GM18502 (cell line): ENCODE results near the gene RPN1.
"Not testable (repeated sequence)": the region's sequence is repeated elsewhere in the genome, so short reads cannot be mapped to it uniquely, and the experiment has no call there.

Experiments used
- ATAC-seq: cut with Tn5 transposase; IDR thresholded peaks from one replicate; pipeline ENCODE4 v1.9.1; 2021; ENCODE audit warnings: mild to moderate bottlenecking; ENCODE audit not compliant: unreplicated experiment, poor library complexity

RPN1 gene

DNA sequence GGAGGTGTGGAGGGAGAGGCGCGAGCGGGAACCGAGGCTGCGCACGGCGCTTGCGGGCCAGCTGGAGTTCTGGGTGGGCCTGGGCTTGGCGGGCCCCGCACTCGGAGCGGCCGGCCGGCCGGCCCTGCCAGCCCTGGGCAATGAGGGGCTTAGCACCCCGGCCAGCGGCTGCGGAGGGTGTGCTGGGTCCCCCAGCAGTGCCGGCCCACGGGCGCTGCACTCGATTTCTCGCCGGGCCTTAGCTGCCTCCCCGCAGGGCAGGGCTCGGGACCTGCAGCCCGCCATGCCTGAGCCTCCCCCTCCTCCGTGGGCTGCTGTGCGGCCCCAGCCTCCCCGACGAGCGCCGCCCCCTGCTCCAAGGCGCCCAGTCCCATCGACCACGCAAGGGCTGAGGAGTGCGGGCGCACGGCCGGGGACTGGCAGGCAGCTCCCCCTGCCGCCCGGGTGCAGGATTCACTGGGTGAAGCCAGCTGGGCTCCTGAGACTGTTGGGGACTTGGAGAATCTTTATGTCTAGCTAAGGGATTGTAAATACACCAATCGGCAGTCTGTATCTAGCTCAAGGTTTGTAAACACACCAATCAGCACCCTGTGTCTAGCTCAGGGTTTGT is 2.9 kb upstream of the RPN1 start:
- not testable (repeated sequence) for ATAC-seq

DNA sequence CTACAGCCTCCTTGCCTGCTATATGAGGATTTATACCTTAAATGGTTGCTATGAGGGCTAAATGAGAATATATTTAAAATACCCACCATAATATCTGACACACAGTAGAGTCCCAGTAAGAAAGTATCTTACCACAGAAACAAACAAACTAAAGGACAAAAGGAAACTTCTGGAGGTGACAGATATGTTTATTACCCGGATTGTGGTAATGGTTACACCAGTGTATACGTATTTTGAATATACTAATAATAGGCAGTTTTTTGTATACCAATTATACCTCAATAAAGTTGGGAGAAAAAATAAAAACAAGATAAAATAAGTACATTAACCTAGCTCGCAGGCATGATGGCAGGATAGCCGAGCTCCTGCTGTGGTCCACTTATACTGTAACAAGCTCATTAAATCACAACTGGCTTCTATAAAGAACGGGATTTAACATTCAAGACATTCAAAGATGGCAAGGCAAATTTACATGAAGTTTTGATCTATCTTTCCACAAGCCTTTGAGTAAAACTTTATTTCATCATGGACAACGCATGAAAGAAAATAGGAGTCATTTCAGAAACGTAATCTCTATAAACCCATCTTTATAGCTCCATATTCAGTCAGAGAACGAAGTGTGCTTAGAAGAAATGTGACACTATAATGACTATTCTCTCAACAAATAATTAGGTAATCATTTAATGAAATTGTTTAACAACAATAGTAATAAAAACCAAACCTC is 1.5 kb downstream of the RPN1 start:
- ATAC-seq, result no peak

DNA sequence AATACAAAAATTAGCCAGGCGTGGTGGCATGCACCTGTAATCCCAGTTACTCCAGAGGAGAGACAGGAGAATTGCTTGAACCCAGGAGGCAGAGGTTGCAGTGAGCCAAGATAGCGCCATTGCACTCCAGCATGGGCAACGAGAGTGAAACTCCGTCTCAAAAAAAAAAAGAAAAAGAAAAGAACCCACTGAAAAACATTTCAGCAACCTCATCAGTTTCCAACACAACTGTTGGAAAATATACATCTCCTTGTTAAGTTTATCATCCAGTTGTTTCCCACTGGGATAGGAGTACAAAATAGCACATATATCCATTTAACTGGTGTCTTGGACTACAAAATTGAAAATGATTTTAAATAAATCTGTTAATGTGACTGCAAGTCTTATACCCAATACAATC is 2.2 kb downstream of the RPN1 start:
- ATAC-seq, result no peak

DNA sequence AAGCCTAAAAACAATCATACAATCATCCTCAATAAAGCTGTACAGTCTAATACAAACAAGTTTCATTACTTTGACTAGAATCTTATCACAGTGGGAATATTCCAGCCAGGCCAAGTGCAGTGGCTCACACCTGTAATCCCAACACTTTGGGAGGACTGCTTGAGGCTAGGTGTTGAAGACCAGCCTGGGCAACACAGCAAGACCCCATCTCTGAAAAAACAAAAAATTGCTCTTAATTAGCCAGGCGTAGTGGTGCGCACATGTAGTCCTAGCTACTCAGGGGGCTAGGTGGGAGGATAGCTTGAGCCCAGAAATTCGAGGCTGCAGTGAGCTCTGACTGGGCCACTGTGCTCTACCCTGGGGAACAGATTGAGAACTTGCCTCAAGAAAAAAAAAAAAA is 3.3 kb downstream of the RPN1 start:
- ATAC-seq, result no peak

DNA sequence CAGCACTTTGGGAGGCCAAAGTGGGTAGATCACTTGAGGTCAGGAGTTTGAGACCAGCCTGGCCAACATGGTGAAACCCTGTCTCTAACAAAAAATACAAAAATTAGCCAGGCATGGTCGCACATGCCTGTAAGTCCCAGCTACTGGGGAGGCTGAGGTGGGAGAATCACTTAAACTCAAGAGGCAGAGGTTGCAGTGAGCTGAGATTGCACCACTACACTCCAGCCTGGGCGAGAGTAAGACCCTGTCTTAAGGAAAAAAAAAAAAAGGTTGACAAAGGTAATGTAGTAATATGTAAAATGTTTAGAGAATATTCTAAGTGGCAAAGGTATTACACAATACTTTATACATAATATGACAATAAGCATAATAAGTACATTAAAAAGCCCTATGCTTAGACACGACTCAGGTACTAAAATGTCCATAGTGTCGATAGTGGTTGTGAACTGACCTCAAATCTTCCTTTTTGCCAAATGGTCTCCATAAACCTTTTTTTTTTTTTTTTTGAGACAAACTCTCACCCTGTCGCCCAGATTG is 16.5 kb downstream of the RPN1 start:
- ATAC-seq, result no peak

DNA sequence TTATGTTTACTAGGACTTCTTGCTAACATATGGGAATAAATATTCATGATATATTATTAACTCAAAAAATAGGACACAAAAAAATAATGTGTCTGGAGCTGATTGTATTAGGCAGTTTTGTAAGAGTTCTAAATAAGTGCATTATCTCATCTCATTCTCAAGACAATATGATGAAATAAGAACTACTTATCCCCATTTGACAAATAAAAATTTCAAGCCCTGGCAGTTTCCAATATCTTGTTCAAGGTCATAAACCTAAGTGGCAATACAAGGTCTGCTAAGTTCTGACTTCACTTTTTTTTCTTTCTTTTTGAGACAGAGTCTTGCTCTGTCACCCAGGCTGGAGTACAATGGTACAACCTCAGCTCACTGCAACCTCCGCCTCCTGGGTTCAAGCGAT is 18.3 kb downstream of the RPN1 start:
- no peak for ATAC-seq

DNA sequence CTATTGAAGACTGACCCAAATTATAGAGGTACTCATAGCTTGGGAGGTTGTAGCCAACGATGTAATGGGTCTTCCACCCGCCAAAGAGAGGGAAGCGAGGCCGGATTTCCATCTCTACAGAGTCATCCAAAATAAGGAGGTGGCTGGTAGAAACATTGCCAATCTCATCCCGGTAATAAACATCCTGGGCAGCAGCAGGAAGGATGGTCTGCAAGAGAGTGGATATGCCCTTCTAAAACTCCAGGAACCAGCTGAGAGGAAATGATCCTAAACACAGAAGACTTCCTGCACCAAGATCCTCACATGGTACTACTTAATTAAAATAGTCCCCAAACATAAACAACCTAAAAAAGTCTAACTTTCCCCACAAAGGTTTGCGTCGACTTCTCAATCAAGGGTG is 20.7 kb downstream of the RPN1 start:
- no peak for ATAC-seq

DNA sequence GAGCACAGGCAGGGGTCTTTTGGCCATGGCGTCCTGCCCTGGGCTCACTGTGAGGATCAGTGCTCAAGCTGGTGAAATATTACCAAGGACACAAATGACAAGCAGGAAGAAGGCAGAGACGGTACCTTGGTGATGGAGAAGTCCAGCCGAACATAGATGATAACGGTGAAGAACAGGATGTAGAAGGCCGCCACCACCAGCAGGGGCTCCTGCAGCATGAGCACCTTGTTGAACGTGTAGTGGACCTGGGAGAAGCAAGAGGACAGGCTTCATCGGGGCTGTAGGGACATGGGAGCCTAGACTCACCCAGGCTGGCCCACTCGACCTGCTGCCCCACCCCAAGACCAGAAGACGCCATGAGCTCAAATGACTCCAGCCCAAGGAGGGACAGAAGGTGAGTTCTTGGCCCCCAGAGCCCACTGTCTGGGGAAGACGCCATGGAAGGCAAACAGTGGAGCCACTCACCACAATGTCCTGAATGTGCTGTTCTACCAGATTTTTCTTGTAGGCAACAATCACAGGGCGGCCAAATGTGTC is 25.1 kb downstream of the RPN1 start:
- no peak for ATAC-seq

DNA sequence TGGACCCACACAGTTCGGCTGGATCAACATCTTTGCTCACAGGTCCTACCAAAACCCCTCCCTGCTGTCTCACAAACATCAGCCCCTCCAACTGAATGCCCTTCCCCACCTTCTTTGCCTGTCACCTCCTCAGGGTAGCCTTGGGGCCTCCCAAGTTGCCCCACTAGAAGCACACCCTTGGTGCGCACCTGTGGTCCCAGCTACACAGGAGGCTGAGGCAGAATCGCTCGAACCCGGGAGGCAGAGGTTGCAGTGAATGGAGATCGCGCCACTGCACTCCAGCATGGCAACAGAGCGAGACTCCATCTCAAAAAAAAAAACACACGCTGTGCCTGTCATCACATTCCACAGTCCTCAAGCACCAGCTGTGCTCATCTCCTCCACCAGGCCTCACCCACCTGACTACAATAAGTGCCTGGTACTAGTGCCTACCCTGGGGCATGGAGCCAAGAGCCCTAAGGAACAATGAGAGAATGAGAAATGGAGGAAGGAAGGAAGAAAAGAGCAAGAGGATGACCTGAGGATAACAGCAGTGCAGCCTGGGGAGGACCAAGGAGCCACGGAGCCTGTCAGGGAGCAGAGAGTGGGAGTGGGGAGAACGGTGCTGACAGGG is 26.0 kb downstream of the RPN1 start:
- no peak for ATAC-seq

DNA sequence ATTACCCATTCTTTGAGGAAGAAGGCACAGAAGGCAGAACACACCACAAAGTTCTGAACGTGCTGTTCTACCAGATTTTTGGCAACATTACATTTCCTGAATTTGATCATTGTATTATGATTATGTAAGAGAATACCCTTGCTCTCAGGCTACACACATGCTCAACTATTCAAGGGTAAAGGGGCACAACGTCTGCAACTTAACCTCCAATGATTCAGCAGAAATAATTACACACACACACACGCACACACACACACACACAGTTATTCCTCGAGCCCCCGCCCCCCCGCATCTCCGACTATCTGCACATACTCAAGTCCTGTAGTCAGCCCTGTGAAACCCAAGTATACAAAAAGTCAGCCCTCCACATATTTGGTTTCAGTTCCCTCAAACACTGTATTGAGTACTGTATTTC is 26.8 kb downstream of the RPN1 start:
- no peak for ATAC-seq

DNA sequence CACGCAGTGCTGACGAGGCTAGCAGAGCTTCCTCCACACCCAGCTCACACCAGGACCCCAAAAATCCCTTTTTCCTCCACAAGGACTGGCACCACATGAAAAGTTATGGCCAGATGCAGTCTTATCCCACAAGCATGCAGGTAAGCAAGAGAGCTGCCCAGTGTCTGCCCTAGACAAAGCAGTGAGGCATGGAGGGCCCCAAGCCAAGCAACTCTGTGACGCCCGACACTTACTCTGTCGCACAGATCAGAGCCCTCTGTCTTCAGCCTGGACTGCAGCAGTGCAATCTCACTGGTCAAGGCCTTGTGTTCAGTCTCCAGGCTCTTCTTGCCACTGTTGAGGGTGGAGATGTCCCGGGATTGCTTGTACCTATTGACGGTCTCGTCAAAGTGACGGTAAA is 28.7 kb downstream of the RPN1 start:
- ATAC-seq, result no peak

DNA sequence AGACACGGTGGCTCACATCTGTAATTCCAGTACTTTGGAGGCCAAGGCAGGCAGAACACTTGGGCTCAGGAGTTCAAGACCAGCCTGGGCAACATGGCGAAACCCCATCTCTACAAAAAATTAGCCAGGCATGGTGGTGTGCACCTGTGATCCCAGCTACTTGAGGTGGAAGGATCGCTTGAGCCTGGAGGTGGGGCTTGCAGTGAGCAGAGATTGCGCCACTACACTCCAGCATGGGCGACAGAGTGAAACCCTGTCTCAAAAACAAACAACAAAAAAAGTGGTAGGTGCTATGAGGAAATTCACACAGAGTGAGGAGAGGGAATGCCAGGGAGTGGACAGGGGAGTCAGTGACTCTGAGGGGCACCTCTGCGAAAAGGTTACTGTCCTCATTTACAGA is 29.4 kb downstream of the RPN1 start:
- no peak for ATAC-seq

DNA sequence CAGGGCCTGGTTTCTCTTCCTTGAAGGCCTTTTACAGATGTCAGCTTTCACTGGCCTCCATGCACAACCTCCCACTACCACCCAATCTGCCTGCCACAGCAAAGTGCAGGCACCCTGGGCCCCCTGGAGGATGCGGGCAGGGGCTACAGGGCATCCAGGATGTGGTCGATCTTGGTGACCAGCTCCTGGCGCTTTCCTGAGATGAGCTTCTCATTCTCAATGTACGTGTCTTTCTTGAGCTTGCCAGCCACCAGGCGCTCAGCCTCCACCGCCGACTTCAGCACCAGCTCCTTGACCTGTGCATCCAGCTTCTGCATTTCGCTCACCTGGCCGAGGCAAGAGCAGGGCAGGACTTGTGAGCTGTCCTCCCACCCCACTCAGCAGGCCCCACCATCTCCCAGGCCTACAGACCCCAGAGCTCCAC is 30.3 kb downstream of the RPN1 start:
- ATAC-seq, result no peak

DNA sequence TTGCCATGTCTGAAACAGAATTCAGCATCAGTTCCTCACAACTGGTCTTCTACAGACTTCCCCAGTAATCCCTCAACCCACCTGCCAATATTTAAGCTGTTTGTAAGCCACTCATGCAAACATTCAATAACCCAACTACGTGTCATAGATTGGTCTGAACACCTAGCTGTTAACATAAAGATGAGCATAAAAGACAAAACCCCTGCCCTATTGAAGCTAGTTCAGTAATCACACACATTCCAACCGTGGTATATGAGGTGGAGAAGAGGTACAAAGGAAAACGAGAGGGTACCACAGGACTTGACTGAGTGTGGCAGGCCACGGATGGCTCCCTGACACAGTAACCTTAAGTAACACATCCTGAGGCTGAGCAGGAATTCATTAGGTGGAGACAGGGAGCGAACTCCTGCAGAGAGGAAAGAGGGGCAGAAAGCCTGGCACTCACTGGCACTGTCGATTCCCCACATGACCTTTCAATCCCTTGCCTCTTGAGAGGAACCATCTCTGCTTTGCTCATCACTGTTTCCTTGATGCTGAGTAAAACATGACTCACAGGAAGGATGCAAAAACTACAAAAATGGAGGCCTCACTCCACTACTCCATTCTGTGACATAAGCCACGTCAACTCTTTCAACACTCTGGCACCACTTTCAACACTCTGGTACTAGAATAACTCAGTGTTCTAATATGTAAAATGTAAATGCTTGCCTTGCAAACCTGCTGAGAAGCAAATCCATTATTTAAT is 31.3 kb downstream of the RPN1 start:
- no peak for ATAC-seq

DNA sequence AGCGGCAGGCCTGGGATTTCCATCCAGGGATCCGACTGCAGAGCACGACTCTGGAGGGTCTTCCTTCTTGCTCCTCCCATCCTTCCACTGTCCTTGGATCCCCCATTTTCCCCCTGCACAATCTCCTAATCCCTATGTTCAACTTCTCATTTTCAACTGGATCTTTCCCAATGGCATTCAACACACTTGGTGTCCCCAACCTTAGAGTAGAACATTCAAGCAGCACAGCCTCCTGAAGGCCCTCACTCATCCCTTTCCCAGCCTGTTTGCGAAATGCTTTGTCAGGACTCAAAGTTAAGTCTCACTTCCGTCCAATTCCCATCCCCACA is 32.3 kb downstream of the RPN1 start:
- ATAC-seq, result no peak

DNA sequence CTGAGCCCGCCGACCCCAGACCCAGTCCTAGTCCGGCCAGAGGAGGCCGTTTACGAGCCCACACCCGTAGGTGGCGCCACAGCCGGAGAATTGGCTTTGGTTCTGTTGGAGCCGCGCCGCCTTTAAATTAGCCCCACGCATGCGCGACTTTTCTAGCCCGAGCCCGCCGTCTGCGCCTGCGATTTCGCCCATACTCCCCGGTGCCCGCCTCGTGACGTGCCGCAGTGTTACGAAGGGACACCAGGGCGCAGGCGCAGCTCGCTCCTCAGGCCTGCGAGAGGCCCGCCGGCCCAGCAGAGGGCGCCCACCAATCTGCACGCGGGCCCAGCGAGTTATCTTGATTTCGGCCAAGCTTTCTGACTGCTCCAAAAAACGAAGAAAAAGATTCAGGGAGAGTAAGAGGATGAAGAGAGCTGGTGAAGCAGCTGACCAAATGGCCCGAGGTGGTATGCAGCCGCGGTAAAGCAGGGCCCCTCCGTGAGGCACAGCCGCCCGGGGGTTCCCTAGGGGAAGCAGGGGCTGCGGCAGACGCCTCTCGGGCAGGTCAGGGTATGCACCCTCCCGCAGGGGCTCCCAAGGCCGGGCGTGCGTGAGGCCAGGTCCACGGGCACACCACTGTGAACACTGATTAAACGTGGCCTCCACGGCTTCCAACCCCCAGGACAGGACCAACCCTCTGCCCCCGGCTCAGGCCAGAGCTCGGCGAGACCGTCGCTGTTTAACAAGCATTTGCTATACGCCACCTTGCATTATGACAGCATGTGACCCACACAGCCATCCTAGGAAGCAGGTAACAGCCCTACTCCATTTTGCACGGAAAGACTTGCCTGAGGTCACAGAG is 32.8 kb downstream of the RPN1 start:
- peak; percentile 93 for ATAC-seq

DNA sequence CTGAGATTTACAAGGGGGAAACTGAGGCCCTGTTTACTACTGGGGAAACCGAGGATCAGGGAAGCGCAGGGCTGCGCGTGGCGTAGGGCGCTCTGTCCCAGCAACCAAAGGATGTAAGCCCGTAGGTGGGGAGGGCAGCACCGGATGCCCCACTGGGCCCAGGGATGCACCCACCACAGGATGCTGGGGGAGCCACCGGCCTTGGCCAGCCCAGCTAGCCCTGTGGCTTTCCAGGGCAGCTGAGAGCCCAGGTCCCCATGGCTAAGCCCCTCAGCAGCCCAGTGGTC is 33.4 kb downstream of the RPN1 start:
- ATAC-seq, result no peak

DNA sequence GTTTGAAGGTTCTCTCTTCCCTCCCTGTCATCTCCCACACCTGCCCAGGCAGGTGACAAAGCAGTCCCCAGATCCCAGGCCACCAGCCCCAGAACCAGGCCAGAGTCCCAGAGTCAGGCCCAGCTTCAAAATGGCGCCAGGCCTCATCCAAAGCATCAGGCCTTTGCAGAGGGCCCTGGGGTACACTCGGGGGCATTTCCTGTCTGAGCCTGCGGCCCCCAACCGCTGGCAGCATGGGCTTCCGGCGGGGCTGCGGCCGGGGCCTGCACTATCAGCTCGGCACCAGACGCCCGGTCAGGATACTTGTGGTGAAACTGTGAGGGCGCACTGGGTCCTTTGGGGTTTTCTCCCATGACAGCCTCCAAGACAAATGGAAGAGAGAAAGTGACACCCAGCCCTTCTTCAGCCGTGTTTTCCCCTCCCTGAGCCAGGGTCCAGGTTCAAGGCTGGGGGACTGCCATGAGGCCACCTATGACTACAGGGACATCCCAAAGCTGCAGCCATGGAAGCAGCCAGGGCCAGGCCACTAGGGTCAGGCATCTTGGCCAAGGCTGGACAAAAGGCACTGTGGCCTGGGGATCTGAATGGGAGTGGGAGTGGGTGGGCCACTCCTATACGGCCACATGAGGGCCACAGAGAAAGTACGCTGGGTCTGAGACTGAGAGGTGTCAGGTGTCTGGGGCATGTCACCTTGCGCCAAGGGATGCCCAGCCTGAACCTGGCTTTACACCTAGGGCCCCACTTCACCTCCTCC is 33.9 kb downstream of the RPN1 start:
- no peak for ATAC-seq

DNA sequence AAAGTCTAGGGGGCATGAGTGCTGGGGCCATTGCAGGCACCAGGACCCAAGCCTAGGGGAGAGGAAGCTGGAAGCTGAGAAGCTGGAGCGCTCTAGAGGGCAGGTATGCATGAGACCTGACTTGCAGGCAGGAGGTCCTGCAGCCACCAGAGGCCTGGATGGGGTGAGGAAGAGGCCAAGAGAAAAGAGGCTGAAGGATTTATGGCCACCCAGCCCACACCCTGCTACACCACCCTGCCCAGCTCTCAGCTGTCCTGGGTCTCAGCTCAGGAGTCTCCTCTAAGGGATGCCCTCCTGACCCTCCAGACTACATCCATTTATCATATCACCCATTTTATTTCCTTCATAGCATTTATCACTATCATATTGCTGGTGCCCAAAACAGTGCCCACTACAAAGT is 36.5 kb downstream of the RPN1 start:
- ATAC-seq, result no peak
